ENCODE data around the gene SLC25A6. TPM values are rescaled to one million over a fixed set of nuclear protein-coding genes. Genes with fewer than 3 reads are reported as not detected.
"Not testable (repeated sequence)": the region's sequence is repeated elsewhere in the genome, so short reads cannot be mapped to it uniquely, and the experiment has no call there.

The SLC25A6 gene
- total RNA-seq, 2 donors from 2014 or later, result 109 to 157 TPM

DNA sequence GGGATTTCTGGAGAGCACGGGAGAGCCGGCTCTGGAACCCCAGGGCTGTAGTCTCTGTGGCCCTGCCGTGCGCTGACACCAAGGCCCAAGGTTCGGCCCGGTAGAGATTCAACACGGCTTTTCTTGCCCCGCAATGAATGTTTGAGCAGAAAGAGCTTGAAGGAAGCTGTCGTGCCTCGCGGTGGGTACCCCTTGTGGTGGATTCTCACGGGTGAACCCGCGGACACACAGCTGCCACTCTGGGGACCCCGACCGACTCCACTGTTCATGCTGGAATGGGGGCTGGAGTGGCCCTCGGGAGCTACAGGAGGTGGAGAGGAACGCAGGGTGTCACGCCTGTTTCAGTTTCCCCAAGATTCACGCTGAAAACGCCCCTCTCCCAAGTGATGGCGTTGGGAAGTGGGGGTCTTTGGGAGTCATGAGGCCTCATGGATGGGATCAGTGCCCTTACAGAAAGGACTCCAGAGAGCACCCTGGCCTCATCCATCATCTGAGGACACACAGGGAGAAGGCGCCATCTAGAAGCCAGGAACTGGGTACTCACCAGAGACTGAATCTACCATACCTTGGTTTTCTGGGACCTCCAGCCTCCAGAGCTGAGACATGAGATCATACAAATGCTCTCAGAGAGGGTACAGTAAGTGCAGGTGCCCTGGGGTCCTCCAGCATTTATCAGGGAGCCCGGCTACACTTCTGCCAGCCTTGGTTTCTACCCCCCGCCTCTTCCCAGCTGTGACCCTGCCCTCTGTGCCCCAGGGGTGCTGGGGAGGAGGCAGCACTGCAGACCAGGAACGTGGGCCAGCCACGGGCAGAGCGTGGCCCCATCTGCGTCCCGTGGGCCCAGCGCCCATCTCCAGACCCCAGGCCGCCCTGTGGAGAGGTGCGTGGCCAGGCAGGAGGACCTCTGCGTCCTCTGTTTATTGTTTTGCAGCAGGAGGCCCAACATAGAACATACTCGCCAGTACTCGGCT is 6.4 kb downstream of the SLC25A6 start:
- H3K4me1 ChIP-seq, result peaks cover 0 to 36% of the 10 kb centered on the region in 2 donors
- H3K27ac ChIP-seq, result no peak overlapping the region
- TF ChIP-seq, protein P1, sequence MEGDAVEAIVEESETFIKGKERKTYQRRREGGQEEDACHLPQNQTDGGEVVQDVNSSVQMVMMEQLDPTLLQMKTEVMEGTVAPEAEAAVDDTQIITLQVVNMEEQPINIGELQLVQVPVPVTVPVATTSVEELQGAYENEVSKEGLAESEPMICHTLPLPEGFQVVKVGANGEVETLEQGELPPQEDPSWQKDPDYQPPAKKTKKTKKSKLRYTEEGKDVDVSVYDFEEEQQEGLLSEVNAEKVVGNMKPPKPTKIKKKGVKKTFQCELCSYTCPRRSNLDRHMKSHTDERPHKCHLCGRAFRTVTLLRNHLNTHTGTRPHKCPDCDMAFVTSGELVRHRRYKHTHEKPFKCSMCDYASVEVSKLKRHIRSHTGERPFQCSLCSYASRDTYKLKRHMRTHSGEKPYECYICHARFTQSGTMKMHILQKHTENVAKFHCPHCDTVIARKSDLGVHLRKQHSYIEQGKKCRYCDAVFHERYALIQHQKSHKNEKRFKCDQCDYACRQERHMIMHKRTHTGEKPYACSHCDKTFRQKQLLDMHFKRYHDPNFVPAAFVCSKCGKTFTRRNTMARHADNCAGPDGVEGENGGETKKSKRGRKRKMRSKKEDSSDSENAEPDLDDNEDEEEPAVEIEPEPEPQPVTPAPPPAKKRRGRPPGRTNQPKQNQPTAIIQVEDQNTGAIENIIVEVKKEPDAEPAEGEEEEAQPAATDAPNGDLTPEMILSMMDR (IDR thresholded peaks at IDR 0.05), result no peak
- no peak overlapping the region for H3K4me3 ChIP-seq
- peak; percentile 58 for DNase-seq (ENCODE audit: low spot score)
- H3K36me3 ChIP-seq, result peaks cover 68% of the 10 kb centered on the region
- no peaks in the 10 kb centered on the region for H3K9me3 ChIP-seq
- H3K27me3 ChIP-seq, result no peaks in the 10 kb centered on the region

DNA sequence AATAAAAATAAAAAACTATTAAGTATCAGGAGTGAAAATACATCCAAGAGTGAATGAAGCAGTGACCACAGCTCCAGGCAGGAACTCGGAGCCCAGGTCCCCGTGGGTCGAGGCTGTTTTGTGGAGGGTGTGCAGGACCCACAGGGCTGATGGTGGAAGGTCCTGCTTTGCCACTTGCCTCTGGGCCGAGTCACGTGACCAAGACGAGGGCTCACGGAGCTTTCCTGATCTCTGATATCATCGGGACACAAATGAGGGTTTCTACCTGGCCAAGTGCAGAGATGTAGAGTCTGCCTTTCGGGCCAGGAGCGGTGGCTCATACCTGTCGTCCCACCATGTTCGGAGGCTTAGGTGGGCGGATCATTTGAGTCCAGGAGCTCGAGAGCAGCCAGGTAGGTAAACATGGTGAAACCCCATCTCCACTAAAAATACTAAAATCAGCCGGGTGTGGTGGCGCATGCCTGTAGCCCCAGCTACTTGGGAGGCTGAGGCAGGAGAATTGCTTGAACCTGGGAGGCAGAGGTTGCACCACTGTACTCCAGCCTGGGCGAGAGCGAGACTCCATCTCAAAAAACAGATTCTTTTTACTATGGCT is 7.2 kb downstream of the SLC25A6 start:
- TF ChIP-seq, protein P1 (IDR thresholded peaks at IDR 0.05), result no peak
- peak; percentile 56 for DNase-seq (ENCODE audit: low spot score)
- no peaks in the 10 kb centered on the region for H3K9me3 ChIP-seq

DNA sequence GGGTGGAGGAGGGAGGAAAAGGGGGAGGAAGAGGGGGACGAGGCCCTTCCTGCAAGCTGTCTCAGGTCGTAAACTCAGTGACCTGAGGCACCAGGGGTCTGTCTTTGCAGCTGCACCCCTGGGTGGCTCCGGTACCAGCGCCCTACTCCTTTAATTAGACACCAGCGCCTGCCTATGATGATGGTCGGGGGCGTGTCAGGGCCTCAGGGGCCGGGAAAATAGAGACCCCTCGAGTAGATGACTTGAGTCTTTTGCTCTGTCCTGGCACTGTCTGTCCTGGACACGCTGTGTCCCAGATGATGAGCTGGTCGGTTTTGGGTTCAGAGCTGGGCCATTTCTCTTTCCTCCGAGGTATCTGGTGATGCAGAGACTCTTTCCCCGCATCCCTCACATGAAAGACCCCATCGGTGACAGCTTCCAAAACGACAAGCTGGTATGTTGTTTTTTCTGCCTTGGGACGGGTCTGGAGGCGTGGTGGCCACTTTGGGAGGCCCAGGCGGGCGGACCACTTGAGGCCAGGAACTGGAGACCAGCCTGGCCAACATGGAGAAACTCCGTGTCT is 11.2 kb downstream of the SLC25A6 start:
- Histone ChIP-seq H3K4me3 (no peak overlapping the region), H3K27ac (no peak overlapping the region), H3K9me3 (no peaks in the 10 kb centered on the region), H3K4me1 (no peaks in the 10 kb centered on the region), H3K36me3 (peaks cover 21% of the 10 kb centered on the region), H3K27me3 (no peaks in the 10 kb centered on the region)
- TF ChIP-seq, protein P1 (IDR thresholded peaks at IDR 0.05), result no peak
- no peak for DNase-seq (ENCODE audit: low spot score)

More for the DNA sequence above, 7.2 kb downstream of the SLC25A6 start:
- Histone ChIP-seq H3K4me3 (no peak overlapping the region), H3K4me1 (peaks cover 0 to 28% of the 10 kb centered on the region in 2 donors), H3K27me3 (no peaks in the 10 kb centered on the region), H3K36me3 (peaks cover 61% of the 10 kb centered on the region), H3K27ac (no peak overlapping the region)

DNA sequence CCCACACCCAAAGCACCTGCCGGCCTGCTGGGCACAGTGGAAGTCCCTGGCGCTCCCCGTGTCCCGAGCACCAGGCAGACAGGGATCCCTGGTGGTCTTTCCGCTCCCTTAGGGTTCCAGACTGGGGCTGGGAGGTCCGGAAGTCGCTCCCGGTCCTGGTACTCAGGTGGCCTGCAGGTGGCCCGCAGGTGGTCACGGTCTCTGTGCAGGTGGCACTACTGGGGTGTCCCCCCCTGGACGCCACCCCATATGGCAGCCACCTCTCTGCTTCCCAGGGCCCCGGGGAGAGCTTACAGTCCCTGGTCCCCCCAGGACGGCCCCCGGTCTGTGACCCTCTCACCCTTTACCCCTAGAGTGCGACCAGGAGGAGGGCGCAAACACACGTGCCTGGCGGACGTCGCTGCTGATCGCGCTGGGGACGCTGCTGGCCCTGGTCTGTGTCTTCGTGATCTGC is 13.6 kb downstream of the SLC25A6 start:
- no peak overlapping the region for H3K27ac ChIP-seq
- H3K4me1 ChIP-seq, result no peaks in the 10 kb centered on the region
- no peak overlapping the region for H3K4me3 ChIP-seq
- TF ChIP-seq, protein P1 (IDR thresholded peaks at IDR 0.05), result no peak
- no peaks in the 10 kb centered on the region for H3K27me3 ChIP-seq
- DNase-seq (ENCODE audit: low spot score), result no peak
- H3K9me3 ChIP-seq, result no peaks in the 10 kb centered on the region
- no peaks in the 10 kb centered on the region for H3K36me3 ChIP-seq

DNA sequence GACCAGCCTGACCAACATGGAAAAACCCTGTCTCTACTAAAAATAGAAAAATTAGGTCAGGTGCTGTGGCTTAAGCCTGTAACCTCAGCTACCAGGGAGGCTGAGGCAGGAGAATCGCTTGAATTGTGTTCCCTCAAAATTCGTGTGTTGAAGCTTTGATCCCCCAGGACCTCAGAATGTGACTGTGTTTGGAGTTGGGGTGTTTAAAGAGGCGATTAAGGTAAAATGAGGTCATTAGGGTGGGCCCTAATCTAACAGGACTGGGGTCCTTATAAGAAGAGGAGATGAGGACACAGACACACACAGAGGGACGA is 23.6 kb downstream of the SLC25A6 start:
- no peaks in the 10 kb centered on the region for H3K9me3 ChIP-seq
- TF ChIP-seq, protein P1 (IDR thresholded peaks at IDR 0.05), result no peak
- no peak for DNase-seq (ENCODE audit: low spot score)
- no peak overlapping the region for H3K4me3 ChIP-seq
- H3K27ac ChIP-seq, result no peak overlapping the region
- H3K27me3 ChIP-seq, result no peaks in the 10 kb centered on the region
- no peaks in the 10 kb centered on the region for H3K4me1 ChIP-seq
- H3K36me3 ChIP-seq, result peaks cover 6% of the 10 kb centered on the region

DNA sequence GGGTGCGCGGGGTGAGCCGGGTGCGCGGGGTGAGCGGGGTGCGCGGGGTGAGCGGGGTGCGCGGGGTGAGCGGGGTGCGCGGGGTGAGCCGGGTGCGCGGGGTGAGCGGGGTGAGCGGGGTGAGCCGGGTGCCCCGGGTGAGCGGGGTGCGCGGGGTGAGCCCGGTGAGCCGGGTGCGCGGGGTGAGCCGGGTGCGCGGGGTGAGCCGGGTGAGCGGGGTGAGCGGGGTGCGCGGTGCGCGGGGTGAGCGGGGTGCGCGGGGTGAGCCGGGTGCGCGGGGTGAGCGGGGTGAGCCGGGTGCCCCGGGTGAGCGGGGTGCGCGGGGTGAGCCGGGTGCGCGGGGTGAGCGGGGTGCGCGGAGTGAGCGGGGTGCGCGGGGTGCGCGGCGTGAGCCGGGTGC is 25.6 kb downstream of the SLC25A6 start:
- H3K27me3 ChIP-seq; H3K9me3 ChIP-seq; H3K4me1 ChIP-seq; DNase-seq (ENCODE audit: low spot score); H3K27ac ChIP-seq; H3K36me3 ChIP-seq; H3K4me3 ChIP-seq: not testable (repeated sequence)

Data from right atrium auricular region (tissue), 2 donors.